EH (cell line): Measurements from ENCODE around the gene PSMB4.

Experiments
- DNase-seq: peaks from one replicate; pipeline ENCODE4 v3.0.0-alpha.2; 2015; ENCODE audit warnings: low read depth

Gene PSMB4

DNA sequence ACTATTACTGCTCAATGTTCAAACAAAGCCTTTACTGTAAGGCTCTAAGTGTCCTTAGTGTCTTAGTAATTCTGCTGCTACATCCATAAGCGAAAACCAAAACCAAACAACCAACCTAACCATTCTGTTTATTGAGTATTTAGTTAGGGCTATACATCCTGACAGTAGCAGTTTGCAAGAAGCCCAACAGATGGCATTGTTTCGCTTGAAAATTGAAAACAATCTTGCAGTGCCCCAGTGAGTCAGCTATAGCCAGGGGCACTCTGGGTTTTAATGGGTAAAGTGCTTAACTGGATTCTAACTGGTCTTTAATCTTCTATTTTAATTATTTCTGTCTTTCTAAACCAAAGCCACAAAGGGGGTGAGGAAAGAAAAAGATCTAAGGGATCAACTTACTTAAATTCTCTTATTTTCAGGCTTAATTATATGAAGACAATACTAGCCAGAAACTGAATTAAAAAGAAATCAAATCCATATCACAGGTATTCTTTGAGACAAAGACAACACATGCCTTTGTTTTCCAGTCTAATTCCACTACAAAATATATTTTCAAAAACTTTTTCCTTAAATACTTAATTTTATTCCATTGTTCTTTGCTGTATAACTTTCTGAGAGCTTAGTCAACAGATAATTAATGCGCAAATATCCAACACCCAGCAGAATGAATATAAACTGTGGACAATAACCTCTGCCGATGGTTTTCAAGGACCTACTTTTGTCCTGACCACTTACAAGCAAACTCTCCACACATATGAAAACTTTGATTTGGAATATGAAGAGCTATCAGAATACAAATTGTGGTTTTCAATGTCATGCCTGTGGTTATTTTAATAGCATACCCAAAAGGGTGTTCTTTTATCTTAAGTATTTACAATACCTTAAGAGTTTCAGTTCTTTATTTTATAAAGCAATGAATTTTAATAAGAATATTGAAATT is 44.7 kb downstream of the PSMB4 start:
- DNase-seq, result peak; percentile 88

GRCh38 chr1:151444783-151445177 is 45.4 kb downstream of the PSMB4 start:
- DNase-seq, result no peak

GRCh38 chr1:151447696-151448095 is 48.3 kb downstream of the PSMB4 start:
- DNase-seq, result no peak
